HG03196 (cell line): ENCODE measurements around the gene CYBRD1.

ENCODE experiments used
- ATAC-seq: cut with Tn5 transposase; IDR thresholded peaks from one replicate; pipeline ENCODE4 v1.9.1; 2021; ENCODE audit not compliant: unreplicated experiment

CYBRD1 gene

DNA sequence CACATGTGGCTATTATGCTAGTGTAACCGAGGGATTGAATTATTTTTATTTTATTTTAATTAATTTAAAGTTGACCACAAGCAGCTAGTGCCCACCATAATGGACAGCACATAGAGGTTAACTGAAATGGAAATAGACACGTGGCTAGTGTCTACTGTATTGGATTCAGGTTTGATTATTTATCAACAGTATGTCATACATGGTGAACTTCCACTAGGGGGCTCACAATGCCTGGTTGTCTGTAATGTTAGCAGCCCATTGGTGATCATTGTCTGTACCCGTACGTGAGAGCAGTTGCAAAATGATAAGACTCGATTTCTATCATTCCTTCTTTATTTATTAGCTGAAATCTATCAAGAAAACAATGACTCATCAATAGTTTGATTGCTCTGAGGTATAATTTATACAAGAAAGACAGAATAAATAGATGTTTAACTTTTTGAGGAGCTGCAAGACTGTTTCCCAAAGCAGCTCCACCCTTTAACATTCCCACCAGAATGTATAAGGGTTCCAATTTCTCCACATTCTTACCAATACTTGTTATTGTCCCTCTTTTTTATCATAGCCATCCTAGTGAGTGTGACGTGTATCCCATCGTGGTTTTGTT lies 76.5 kb downstream of the CYBRD1 start:
- ATAC-seq, result peak; percentile 94

- ATAC-seq, result no peak
These were observed 77.9 kb downstream of the CYBRD1 start for GRCh38 chr2:171600126-171600525.

DNA sequence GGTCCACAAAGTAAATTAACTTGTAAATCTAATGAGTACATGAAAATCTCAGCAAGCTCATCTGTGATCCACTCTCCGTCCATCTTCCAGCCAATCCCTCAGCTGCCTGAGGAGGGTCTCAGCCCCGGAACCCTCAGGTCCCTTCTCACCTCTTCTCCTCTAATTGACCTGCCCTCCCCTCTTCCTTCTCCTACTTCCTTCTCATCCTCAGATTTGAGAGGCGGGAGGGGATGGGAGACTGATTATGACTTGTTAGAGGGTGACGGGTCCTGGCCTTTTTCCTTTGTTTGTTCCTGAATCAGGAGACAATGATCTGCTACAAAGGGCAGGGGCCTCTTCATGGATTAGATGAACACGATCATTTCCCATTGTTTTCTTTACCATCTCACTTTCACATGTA lies 80.1 kb downstream of the CYBRD1 start:
- ATAC-seq, result no peak
